WTC11 (cell line): ENCODE results near the gene HOXD12. TPM values are rescaled to one million over a fixed set of nuclear protein-coding genes. Genes with fewer than 3 reads are reported as not detected.
A peak's percentile ranks its signal among the peaks of the same experiment; 100 is the strongest.

Source experiments
- ATAC-seq: fragments of 200-7000 bp; cut with Tn5 transposase; 2 replicates; pipeline ENCODE4 v1.10.0; 2021; ENCODE audit warnings: mild to moderate bottlenecking, moderate library complexity
- CTCF ChIA-PET: fragments of 300-600 bp; sonication (Branson Sonifier 250); formaldehyde crosslinking; loops from one replicate; lab custom pipeline; 2021; ENCODE audit warnings: antibody characterized with exemption; lab: Charles Lee
- POLR2A ChIA-PET: fragments of 350-600 bp; sonication (Branson Sonifier 250); formaldehyde crosslinking; loops from one replicate; lab custom pipeline; 2021; ENCODE audit warnings: antibody characterized with exemption; lab: Charles Lee
- DNase-seq: peaks from one replicate; pipeline ENCODE4 v3.0.0; 2021; ENCODE audit warnings: low spot score
- H3K27ac Mint-ChIP-seq: 2 replicates; pipeline ENCODE4 v1.8.0; 2021; ENCODE audit warnings: mixed read lengths
- H3K27me3 Mint-ChIP-seq: 2 replicates; pipeline ENCODE4 v1.8.0; 2021; ENCODE audit warnings: low read depth, mild to moderate bottlenecking, moderate library complexity, mixed read lengths
- H3K36me3 Mint-ChIP-seq: 2 replicates; pipeline ENCODE4 v1.8.0; 2021; ENCODE audit warnings: mixed read lengths
- H3K4me1 Mint-ChIP-seq: 2 replicates; pipeline ENCODE4 v1.8.0; 2022; ENCODE audit warnings: mixed read lengths
- H3K4me3 Mint-ChIP-seq: 2 replicates; pipeline ENCODE4 v1.8.0; 2021; ENCODE audit warnings: mild to moderate bottlenecking, moderate library complexity, mixed read lengths
- H3K9me3 Mint-ChIP-seq: 2 replicates; pipeline ENCODE4 v1.8.0; 2021; ENCODE audit warnings: mixed read lengths
- CBFB ChIP-seq: sonication (generic); formaldehyde crosslinking; IDR thresholded peaks from 2 replicates; pipeline ENCODE4 v1.8.1; 2022; ENCODE audit warnings: mild to moderate bottlenecking, low read depth, missing genetic modification reagents
- CDX4 ChIP-seq: fragments of 250-450 bp; sonication (Bioruptor Pico); IDR thresholded peaks from 2 replicates; pipeline ENCODE4 v1.9.0; 2021; ENCODE audit warnings: moderate library complexity, mild to moderate bottlenecking, inconsistent platforms, borderline replicate concordance
- CTCF ChIP-seq: fragments of 200-600 bp; IDR thresholded peaks from 2 replicates; pipeline ENCODE4 v1.8.0; 2022; ENCODE audit warnings: antibody characterized with exemption
- E2F4 ChIP-seq: sonication (generic); formaldehyde crosslinking; IDR thresholded peaks from 2 replicates; pipeline ENCODE4 v1.8.1; 2022; ENCODE audit warnings: low read depth, mild to moderate bottlenecking, moderate library complexity, missing genetic modification reagents, borderline replicate concordance
- ESRRA ChIP-seq: sonication (generic); formaldehyde crosslinking; IDR thresholded peaks from 2 replicates; pipeline ENCODE4 v1.8.1; 2022; ENCODE audit warnings: mild to moderate bottlenecking, missing genetic modification reagents, borderline replicate concordance
- HMGXB4 ChIP-seq: sonication (generic); formaldehyde crosslinking; IDR thresholded peaks from 2 replicates; pipeline ENCODE4 v1.8.1; 2023; ENCODE audit warnings: mild to moderate bottlenecking, moderate library complexity, missing genetic modification reagents
- IRF1 ChIP-seq: sonication (generic); formaldehyde crosslinking; IDR thresholded peaks from 2 replicates; pipeline ENCODE4 v1.8.0; 2023; ENCODE audit warnings: missing genetic modification reagents
- JAZF1 ChIP-seq: fragments of 250-450 bp; sonication (Bioruptor Pico); IDR thresholded peaks from 2 replicates; pipeline ENCODE4 v1.9.0; 2021; ENCODE audit warnings: moderate library complexity, mild to moderate bottlenecking, inconsistent platforms
- JUN ChIP-seq: sonication (generic); formaldehyde crosslinking; IDR thresholded peaks from 2 replicates; pipeline ENCODE4 v1.8.0; 2023; ENCODE audit warnings: mild to moderate bottlenecking, missing genetic modification reagents
- KAT7 ChIP-seq: sonication (generic); formaldehyde crosslinking; IDR thresholded peaks from 2 replicates; pipeline ENCODE4 v1.8.1; 2023; ENCODE audit warnings: missing genetic modification reagents, mild to moderate bottlenecking, borderline replicate concordance
- MAX ChIP-seq: sonication (generic); formaldehyde crosslinking; IDR thresholded peaks from 2 replicates; pipeline ENCODE4 v1.8.0; 2022; ENCODE audit warnings: mild to moderate bottlenecking, missing genetic modification reagents
- MYBL2 ChIP-seq: sonication (generic); formaldehyde crosslinking; IDR thresholded peaks from 2 replicates; pipeline ENCODE4 v1.8.1; 2023; ENCODE audit warnings: mild to moderate bottlenecking, moderate library complexity, missing genetic modification reagents
- NFATC4 ChIP-seq: fragments of 250-450 bp; sonication (Bioruptor Pico); IDR thresholded peaks from 2 replicates; pipeline ENCODE4 v1.9.0; 2021; ENCODE audit warnings: mild to moderate bottlenecking
- NR2C2 ChIP-seq: sonication (generic); formaldehyde crosslinking; IDR thresholded peaks from 2 replicates; pipeline ENCODE4 v1.8.0; 2022; ENCODE audit warnings: mild to moderate bottlenecking, missing genetic modification reagents
- PRDM15 ChIP-seq: sonication (generic); formaldehyde crosslinking; IDR thresholded peaks from 2 replicates; pipeline ENCODE4 v1.8.0; 2022; ENCODE audit warnings: missing genetic modification reagents
- PRRX2 ChIP-seq: fragments of 250-450 bp; sonication (Bioruptor Pico); IDR thresholded peaks from 2 replicates; pipeline ENCODE4 v1.8.0; 2021; ENCODE audit warnings: mild to moderate bottlenecking
- RELA ChIP-seq: sonication (generic); formaldehyde crosslinking; IDR thresholded peaks from 2 replicates; pipeline ENCODE4 v1.8.1; 2022; ENCODE audit warnings: missing genetic modification reagents, mild to moderate bottlenecking, borderline replicate concordance
- SP1 ChIP-seq: sonication (generic); formaldehyde crosslinking; conservative IDR thresholded peaks from 2 replicates; pipeline ENCODE4 v1.8.1; 2022; ENCODE audit warnings: missing genetic modification reagents
- TEAD1 ChIP-seq: sonication (generic); formaldehyde crosslinking; IDR thresholded peaks from 2 replicates; pipeline ENCODE4 v1.8.0; 2022; ENCODE audit warnings: mild to moderate bottlenecking, missing genetic modification reagents
- ZBTB43 ChIP-seq: sonication (generic); formaldehyde crosslinking; IDR thresholded peaks from 2 replicates; pipeline ENCODE4 v1.8.1; 2023; ENCODE audit warnings: mild to moderate bottlenecking, missing genetic modification reagents
- ZNF121 ChIP-seq: sonication (generic); formaldehyde crosslinking; IDR thresholded peaks from 2 replicates; pipeline ENCODE4 v1.8.0; 2023; ENCODE audit warnings: missing genetic modification reagents
- ZNF232 ChIP-seq: sonication (generic); formaldehyde crosslinking; IDR thresholded peaks from 2 replicates; pipeline ENCODE4 v1.8.0; 2022; ENCODE audit warnings: mild to moderate bottlenecking, missing genetic modification reagents
- ZNF263 ChIP-seq: sonication (generic); formaldehyde crosslinking; IDR thresholded peaks from 2 replicates; pipeline ENCODE4 v1.8.1; 2022; ENCODE audit warnings: low read depth, mild to moderate bottlenecking, moderate library complexity, missing genetic modification reagents
- ZNF396 ChIP-seq: fragments of 250-450 bp; sonication (Bioruptor Pico); IDR thresholded peaks from 2 replicates; pipeline ENCODE4 v1.8.0; 2021; ENCODE audit warnings: mild to moderate bottlenecking, moderate library complexity, borderline replicate concordance
- ZNF423 ChIP-seq: fragments of 250-450 bp; sonication (Bioruptor Pico); IDR thresholded peaks from 2 replicates; pipeline ENCODE4 v2.1.2; 2022; ENCODE audit warnings: mild to moderate bottlenecking, moderate library complexity
- total RNA-seq: library from RNA; stranded (reverse); gene quantifications from 3 replicates; pipeline ENCODE4 v1.2.3, GENCODE V29; 2021

The HOXD12 gene
- total RNA-seq, 1 experiment from 2014 or later, result 0.17 TPM

GRCh38 chr2:176140513-176141317, 41.1 kb downstream of the HOXD12 start:
- no peaks in the 10 kb centered on the region for H3K36me3 Mint-ChIP-seq
- H3K27me3 Mint-ChIP-seq, result peaks cover 98% of the 10 kb centered on the region
- peak overlapping the region; percentile 62 for H3K4me3 Mint-ChIP-seq
- no peak overlapping the region for H3K27ac Mint-ChIP-seq
- ATAC-seq (peak; percentile 81), DNase-seq (peak; percentile 88)
- peaks cover 6% of the 10 kb centered on the region for H3K4me1 Mint-ChIP-seq
- no peaks in the 10 kb centered on the region for H3K9me3 Mint-ChIP-seq
- CTCF ChIA-PET, result interaction anchor here (0.6 to 3.4 kb wide), 55 partner anchors 9 to 1008 kb away, joined by 3 to 73 read pairs (median 4); partner anchors contain the start of genes HOXD1, HOXD4 and MTX2
- POLR2A ChIA-PET, result no interaction called here
- TF ChIP-seq SP1 (CRISPR knock-in tag), result peak; percentile 54; the same call in 1 of the 2 replicates
- TF ChIP-seq IRF1, result peak; percentile 83
- TF ChIP-seq ZNF423 (CRISPR knock-in tag), result no peak
- TF ChIP-seq ZBTB43 (CRISPR knock-in tag), result no peak
- peak; percentile 95 for TF ChIP-seq HMGXB4
- TF ChIP-seq JAZF1, result no peak
- TF ChIP-seq MYBL2 (CRISPR knock-in tag), result peak; percentile 52; the same call in 1 of the 2 replicates
- peak; percentile 95 for TF ChIP-seq ZNF121
- 0 out of 2 replicates have a peak, but pooled peaks have one; percentile 67 for TF ChIP-seq E2F4 (CRISPR knock-in tag)
- TF ChIP-seq NFATC4, result no peak
- 0 out of 2 replicates have a peak, but pooled peaks have one; percentile 41 for TF ChIP-seq RELA (CRISPR knock-in tag)
- peak; percentile 64; the same call in 1 of the 2 replicates for TF ChIP-seq ESRRA (CRISPR knock-in tag)
- peak; percentile 48; the same call in 1 of the 2 replicates for TF ChIP-seq KAT7 (CRISPR knock-in tag)
- no peak for TF ChIP-seq NR2C2
- peak; percentile 91 for TF ChIP-seq CTCF
- TF ChIP-seq TEAD1, result peak; percentile 70; the same call in 1 of the 2 replicates
- TF ChIP-seq ZNF263, result 0 out of 2 replicates have a peak, but pooled peaks have one; percentile 25
- TF ChIP-seq CBFB (CRISPR knock-in tag), result no peak
- no peak for TF ChIP-seq PRRX2 (CRISPR knock-in tag)
- TF ChIP-seq MAX (CRISPR knock-in tag), result peak; percentile 72
- peak; percentile 85 for TF ChIP-seq ZNF232 (CRISPR knock-in tag)
- no peak for TF ChIP-seq PRDM15
- TF ChIP-seq JUN (CRISPR knock-in tag), result no peak
- TF ChIP-seq ZNF396, result no peak
- TF ChIP-seq CDX4, result no peak
